Left lobe of liver (tissue), 2 donors: ENCODE measurements around the gene KRT40. TPM values are rescaled to one million over a fixed set of nuclear protein-coding genes. Genes with fewer than 3 reads are reported as not detected.

ENCODE experiments used
- ATAC-seq: fragments of 200-7000 bp; cut with Tn5 transposase; one replicate; pipeline ENCODE4 v1.9.1; 2020; ENCODE audit warnings: mild to moderate bottlenecking, moderate library complexity
- DNase-seq: peaks from one replicate; pipeline ENCODE4 v3.0.0-alpha.2; 2020; ENCODE audit warnings: low spot score
- total RNA-seq: library from RNA; stranded (reverse); gene quantifications from one replicate; pipeline ENCODE4 v1.2.1, GENCODE V29; 2021
- donor health status: DM: no; HTN: no; CAD: no; lungs with moderate emphysema.
- donor health status: DM: no; HTN: yes; CAD: no.

KRT40 gene
- total RNA-seq, 1 donor from 2014 or later: not detected

GRCh38 chr17:40997361-40997760, 13.2 kb upstream of the KRT40 start:
- DNase-seq (no peak), ATAC-seq (no peak)

DNA sequence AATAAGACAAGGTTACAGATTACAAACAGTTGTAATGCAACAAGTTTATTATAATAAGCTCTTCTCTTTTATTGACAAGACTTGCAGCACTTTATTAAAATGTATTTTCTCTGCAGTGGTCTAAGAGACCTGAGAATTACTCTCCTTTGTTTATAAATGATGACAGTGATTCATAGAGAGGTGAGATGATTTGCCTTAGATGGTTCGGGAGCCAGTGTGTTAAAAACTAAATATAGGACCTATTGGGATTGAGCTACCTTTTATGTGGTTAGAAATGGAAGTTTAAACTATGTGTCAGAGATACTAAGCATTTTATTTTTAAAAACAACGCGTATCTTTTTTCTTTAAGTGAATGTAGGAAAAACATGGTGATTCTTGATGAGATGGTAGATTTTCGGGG, 12.7 kb upstream of the KRT40 start:
- ATAC-seq (no peak), DNase-seq (no peak)

DNA sequence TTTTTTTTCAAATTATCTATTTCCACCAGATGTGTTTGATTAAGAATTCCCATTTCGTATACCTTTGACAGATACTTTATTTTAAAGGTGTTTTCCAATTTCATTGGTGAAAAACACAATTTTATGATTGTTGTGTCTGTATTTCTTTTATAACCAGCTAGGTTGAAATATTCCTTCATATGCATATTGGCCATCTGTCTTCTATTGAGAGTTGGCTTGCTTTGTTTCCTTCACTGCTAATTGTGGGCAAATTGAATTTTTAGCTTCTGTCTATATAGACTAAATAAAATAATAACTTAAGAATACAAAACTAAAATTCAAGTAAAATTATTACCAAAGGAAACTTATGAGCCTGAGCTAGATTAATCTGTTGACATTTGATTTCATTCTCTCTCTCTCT, 11.0 kb upstream of the KRT40 start:
- ATAC-seq (no peak), DNase-seq (no peak)

DNA sequence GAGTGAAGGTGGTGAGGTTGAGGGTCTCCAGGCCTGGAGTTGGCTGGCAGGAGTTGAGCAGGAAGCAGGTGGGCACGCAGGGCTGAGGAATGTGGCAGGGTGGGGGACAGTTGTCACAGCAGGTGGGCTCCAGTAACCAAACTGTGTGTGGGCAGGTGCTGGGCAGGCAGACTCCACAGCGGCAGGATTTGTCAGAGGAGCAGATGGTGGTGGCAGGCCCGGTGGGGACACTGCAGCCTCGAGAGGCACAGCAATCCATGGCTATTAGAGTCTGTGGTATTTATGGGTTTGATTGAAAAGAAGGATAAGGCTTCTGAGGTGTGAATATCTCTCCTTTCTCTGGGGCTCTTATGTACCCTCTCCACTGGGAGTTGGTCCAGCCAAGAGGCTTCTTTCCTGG, 9.7 kb upstream of the KRT40 start, which contains the start of gene KRTAP3-3:
Gene KRTAP3-3 (minus strand): TSS at position 326 of the 400 bp plus-strand sequence. CDS start 67 bp downstream, at position 259.
- ATAC-seq (no peak), DNase-seq (no peak)

- DNase-seq: no peak
- ATAC-seq: no peak
Measured at GRCh38 chr17:40993084-40993483, 9.0 kb upstream of the KRT40 start.

- ATAC-seq: no peak
- DNase-seq: no peak
Measured at GRCh38 chr17:40992666-40993065, 8.5 kb upstream of the KRT40 start.

GRCh38 chr17:40986920-40987319, 2.8 kb upstream of the KRT40 start:
- DNase-seq: no peak
- ATAC-seq: no peak

DNA sequence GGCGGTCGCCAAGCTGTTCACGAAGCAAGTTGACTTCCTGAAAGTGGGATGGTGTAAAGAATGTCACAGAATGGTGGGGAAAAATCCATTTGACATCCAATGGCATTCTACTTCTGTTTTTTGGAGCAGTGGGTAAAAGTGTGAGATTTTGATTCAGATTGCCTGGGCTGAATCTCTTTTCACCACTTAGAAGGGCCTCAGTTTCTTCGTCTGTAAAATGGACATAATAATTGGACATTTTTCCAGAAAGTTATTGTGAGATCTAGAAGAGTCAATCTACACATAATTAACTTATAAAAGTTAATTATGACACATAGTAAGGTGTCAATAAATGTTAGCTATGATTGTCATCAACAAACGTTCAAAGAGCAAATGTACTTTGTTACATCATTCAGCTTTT, 3.0 kb downstream of the KRT40 start:
- no peak for DNase-seq
- no peak for ATAC-seq

DNA sequence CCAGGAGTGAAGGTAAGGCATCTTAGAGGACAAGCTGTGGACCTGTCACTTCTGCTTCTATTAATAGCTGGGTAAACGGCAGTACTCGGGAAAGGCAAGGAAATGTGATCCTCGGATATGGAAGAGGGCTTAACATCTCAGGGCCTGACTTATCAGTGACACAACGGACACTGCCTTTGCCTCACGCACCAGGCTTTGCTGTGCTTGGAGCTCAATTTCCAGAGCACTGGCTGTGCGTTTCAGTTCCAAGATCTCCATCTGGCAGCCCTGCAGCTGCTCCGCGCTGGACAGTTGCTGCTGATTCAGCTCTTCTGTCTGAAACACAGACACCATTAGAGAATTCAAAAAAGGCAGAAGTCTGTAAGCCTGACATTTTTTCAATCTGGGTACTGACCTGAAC, 3.5 kb downstream of the KRT40 start:
- DNase-seq (no peak), ATAC-seq (no peak)

GRCh38 chr17:40980117-40980516, 4.0 kb downstream of the KRT40 start:
- ATAC-seq: no peak

DNA sequence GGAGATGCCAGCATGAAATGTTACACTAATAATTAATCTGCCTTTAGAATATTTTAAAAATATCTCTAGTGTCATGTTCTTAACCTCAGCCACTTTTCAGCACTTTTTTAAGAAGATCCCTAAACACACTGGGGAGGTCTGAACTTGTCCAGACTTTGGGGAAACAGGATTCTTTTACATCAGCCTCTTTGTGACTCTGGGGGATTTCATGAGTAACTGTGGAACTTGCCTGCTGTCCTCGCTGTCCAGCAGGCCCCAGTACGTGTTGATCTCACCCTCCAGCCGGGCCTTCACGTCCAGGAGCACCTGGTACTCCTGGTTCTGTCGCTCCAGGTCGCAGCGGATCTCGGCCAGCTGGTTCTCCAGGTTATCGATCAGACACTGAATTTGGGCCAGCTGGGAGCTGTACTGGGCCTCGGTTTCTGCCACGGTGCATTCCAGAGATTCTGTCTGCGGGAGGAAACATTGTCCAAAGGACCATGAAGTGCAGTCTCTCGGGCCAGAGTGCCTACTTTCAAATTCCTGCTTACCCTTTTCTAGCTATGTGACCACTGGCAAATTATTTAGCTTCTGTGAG, 5.5 kb downstream of the KRT40 start:
- DNase-seq (no peak), ATAC-seq (no peak)

More at GRCh38 chr17:40980117-40980516, 4.0 kb downstream of the KRT40 start:
- DNase-seq: no peak

DNA sequence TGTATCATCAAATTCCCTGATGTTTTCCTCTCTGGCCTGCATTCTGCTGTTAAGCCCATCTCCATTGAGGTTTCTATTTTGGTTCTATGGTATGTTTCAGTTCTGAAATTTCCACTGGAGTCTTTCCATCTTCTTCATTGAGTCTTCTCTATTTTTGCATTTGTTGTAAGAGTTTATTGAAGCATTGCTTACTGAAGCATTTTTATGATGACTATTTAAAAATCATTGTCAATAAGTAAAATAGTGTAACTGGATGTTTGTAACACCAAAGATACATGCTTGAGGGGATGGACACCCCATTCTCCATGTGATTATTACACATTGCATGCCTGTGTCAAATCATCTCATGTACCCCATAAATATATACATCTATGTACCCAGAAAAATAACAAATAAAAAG, 8.6 kb downstream of the KRT40 start:
- no peak for DNase-seq
- ATAC-seq: no peak

DNA sequence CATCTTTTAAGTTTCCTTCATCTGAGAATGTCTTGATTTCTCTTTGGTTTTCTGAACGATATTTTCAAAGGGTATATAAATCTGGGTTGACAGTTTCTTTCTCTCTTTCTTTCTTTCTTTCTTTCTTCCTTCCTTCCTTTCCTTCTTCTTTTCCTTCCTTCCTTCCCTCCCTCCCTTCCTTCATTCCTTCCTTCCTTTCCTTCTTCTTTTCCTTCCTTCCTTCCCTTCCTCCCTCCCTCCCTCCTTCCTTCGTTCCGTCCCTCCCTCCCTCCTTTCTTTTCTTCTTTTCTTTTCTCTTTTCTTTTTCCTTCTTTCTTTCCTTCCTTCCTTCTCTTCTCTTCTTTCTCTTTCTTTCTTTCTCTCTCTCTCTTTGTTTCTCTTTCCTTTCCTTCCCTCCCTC, 9.8 kb downstream of the KRT40 start:
- DNase-seq: no peak
- no peak for ATAC-seq

DNA sequence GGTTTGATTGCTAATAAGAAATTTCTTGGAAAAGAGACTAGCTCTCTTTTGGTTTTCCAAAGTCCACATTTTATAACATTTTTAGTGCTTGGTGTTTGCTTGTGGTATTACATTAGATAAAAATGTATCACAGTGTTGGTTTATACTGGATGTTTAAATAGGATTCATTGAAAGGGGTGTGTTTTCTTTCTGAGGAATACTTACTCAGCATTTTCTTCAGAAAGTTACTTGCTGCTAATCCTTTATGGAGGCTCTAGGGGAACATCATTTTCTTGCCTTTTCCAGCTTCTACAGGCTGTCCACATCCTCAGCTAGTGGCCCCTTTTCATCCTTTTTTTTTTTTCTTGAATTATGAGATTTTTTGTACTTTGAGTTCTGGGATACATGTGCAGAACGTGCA, 16.5 kb downstream of the KRT40 start:
- no peak for ATAC-seq
- DNase-seq: no peak

GRCh38 chr17:40966848-40967247, 17.3 kb downstream of the KRT40 start, which contains the start of gene KRT39:
Gene KRT39, minus strand, starts transcription at chr17:40966948. Its CDS starts 92 bp downstream, at chr17:40966856.
- ATAC-seq (no peak), DNase-seq (no peak)

DNA sequence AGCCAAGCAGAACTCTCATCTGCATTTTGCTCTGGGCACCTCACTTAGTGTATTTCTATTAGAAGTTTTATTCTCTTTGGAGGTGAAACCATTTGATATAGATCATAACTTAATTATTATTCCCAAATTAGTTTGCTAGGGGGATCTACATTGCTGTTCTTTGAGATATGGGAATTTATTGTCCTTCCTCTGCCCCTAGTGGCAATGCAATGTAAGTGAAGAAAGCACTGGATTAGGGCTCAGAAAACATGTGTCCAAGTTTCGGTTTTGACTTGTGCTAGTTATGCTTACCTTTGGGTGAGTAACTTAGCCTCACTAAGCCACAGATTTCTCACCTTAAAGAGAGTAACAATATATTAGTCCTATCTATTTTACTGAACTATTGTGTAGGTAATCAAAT, 20.3 kb downstream of the KRT40 start:
- peak; percentile 85 for ATAC-seq
- DNase-seq: no peak

DNA sequence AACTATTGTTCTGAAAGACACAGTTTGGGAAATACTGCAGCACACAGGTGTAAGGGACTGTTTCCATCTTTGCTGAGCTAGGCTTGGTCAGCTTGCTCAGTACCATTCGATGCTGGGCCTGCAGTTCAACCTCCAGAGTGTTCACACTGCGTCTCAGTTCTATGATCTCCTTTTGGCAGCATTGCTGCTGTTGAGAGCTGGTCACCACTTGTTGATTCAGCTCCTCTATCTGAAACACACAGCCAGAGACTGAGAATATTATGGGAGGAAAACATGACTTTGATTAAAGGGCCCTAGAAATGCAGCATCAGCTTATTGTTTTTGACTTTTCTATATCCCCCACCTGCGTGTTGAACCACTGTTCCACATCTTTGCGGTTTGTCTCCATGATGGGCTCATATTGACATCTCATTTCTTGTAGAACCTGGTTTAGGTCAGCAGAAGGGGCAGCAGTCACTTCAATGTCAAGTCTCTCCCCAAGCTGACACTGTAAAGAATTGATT, 22.0 kb downstream of the KRT40 start:
- DNase-seq: no peak
- no peak for ATAC-seq

GRCh38 chr17:40961591-40961990, 22.5 kb downstream of the KRT40 start:
- ATAC-seq (no peak), DNase-seq (no peak)

DNA sequence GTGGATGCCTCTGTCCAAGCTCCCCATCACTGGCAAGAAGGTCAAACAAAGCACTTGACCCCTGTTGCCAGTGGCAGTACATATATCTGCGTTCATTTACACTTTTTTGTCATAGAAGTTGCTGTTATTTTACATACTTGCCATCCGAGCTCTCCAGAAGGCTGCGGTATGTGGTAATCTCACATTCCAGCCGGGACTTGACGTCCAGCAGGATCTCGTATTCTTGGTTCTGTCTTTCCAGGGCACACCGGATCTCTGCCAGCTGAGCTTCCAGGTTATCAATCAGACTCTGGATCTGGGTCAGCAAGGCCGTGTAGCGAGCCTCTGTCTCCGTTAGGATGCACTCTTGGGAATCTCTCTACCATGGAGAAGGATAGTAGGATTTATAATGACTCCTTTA, 24.0 kb downstream of the KRT40 start:
- DNase-seq: no peak
- no peak for ATAC-seq

DNA sequence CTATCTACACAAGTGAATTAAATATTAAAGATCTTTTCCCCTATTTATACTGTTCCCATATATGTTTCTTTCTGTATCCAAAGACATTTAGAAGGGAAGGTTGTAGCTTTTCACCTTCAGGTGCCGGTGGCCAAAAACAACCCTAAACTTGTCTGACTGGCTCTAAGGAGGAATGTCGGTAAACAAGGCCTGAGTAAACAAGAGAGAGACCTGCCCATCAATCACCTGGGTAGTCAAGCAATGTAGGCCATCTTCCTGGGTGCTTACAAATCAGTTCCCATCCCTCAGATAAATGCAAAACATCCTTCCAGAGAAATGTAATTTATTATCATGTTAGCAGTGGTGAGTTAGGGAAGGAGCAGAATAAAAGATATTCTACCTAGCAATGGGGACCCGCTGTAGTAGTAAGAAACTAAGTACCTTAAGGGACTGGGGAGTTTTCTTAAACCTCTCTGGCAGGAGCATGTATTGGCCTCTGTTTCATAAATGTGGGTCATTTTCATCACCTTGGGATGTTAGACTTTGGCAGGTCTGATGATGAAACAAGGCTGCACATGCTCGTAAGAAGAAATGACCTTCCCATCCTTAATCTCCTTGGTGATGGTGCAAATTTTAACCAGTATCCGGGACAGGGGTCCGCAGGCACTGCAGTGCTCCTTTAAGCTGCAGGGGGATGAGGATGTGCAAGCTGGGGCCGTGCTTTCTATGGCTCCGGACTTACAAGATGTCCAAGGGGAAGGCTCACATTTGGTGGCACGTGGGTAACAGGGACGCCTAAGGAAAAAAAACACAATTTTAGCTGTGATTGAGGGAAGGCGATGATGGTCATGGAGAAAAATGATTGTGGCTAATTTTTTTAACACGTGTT, 25.8 kb downstream of the KRT40 start:
- ATAC-seq: no peak
- no peak for DNase-seq

DNA sequence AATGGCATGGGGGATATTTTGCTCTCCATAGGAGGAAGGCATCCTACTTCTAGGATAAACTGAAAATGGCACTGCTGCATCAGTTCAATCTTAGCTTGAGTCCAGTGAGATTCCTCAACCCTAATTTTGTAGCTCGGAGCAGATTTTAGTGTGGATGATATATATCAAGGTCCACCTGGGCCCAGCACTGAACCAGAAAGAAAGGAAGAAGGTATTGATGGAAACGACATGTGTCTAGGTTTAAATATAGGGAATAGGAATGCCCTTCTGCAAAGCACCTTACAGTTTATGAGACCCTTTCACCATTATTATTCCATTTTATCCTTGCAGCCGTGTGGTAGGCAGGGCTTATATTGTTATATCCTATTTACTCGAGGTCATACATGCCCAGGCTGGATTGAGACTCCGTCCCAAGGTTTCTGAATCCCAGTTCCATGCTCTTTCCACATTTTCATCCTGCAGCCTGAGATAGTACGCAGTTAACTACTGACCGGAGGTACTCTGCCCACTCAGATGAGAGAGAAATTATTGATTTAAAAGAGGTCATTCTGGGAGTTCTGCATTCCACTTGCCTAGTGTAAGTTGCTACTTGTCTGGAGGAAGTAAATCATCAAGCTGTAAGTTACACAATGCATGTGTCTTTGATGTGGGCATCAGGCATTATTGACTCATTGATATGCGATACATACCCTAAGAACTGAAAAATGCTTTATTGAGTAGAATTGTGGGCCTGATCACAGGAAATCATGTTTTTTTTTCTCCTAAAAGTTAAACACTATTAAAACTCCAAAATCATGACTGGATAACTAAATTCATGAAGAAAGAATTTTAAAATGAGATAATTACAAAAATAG, 27.5 kb downstream of the KRT40 start:
- ATAC-seq: no peak
- no peak for DNase-seq
